HepG2 (cell line): ENCODE results near the gene IGFLR1.

Experiments
- ATF2 ChIP-seq: sonication (generic); formaldehyde crosslinking; IDR thresholded peaks from 2 replicates; pipeline ENCODE4 v1.4.0; 2020; ENCODE audit warnings: missing genetic modification reagents
- ATF6 ChIP-seq: sonication (generic); formaldehyde crosslinking; conservative IDR thresholded peaks from 2 replicates; pipeline ENCODE4 v1.4.0; 2020; ENCODE audit warnings: missing genetic modification reagents
- CTCF ChIP-seq: sonication (generic); formaldehyde crosslinking; IDR thresholded peaks from 2 replicates; pipeline ENCODE4 v1.5.0; 2020; ENCODE audit warnings: mild to moderate bottlenecking, missing genetic modification reagents, moderate library complexity
- KDM3A ChIP-seq: IDR thresholded peaks from 2 replicates; pipeline ENCODE4 v1.6.1; 2018; ENCODE audit warnings: low read depth, missing compliant biosample characterization
- MYC ChIP-seq: sonication (generic); formaldehyde crosslinking; IDR thresholded peaks from 2 replicates; pipeline ENCODE4 v1.9.0; 2021; ENCODE audit warnings: missing genetic modification reagents, borderline replicate concordance
- SIN3A ChIP-seq: IDR thresholded peaks from 2 replicates; pipeline ENCODE4 v1.6.1; 2011; ENCODE audit warnings: low read depth, mild to moderate bottlenecking, control low read depth, low read length, borderline replicate concordance
- TSC22D2 ChIP-seq: sonication (generic); formaldehyde crosslinking; IDR thresholded peaks from 2 replicates; pipeline ENCODE4 v1.5.1; 2020; ENCODE audit warnings: missing genetic modification reagents, mild to moderate bottlenecking, borderline replicate concordance
- ZFP1 ChIP-seq: IDR thresholded peaks from 2 replicates; pipeline ENCODE4 v1.6.1; 2016
- ZNF724P ChIP-seq: sonication (generic); formaldehyde crosslinking; IDR thresholded peaks from 2 replicates; pipeline ENCODE4 v1.8.0; 2022; ENCODE audit warnings: missing genetic modification reagents, borderline replicate concordance
- ZNF768 ChIP-seq: sonication (generic); formaldehyde crosslinking; IDR thresholded peaks from 2 replicates; pipeline ENCODE4 v1.4.0; 2020; ENCODE audit warnings: missing genetic modification reagents
- ZSCAN5A ChIP-seq: sonication (generic); formaldehyde crosslinking; IDR thresholded peaks from 2 replicates; pipeline ENCODE4 v1.8.0; 2022; ENCODE audit warnings: mild to moderate bottlenecking, missing genetic modification reagents, borderline replicate concordance

GRCh38 chr19:35760711-35761349 is 18.6 kb upstream of the IGFLR1 start:
- TF ChIP-seq ZSCAN5A = no peak
- TF ChIP-seq SIN3A = no peak
- TF ChIP-seq MYC (CRISPR knock-in tag) = no peak
- no peak for TF ChIP-seq KDM3A (CRISPR knock-in tag)
- TF ChIP-seq TSC22D2 (CRISPR knock-in tag) = no peak
- TF ChIP-seq CTCF (CRISPR knock-in tag) = no peak
- TF ChIP-seq ZFP1 (CRISPR knock-in tag) = no peak
- TF ChIP-seq ATF2 = no peak
- no peak for TF ChIP-seq ZNF724P (CRISPR knock-in tag)
- TF ChIP-seq ATF6 (CRISPR knock-in tag) = no peak
- TF ChIP-seq ZNF768 = no peak
